ENCODE results near the gene LRRFIP1.
"Not testable (repeated sequence)": the region's sequence is repeated elsewhere in the genome, so short reads cannot be mapped to it uniquely, and the experiment has no call there.

LRRFIP1 gene

DNA sequence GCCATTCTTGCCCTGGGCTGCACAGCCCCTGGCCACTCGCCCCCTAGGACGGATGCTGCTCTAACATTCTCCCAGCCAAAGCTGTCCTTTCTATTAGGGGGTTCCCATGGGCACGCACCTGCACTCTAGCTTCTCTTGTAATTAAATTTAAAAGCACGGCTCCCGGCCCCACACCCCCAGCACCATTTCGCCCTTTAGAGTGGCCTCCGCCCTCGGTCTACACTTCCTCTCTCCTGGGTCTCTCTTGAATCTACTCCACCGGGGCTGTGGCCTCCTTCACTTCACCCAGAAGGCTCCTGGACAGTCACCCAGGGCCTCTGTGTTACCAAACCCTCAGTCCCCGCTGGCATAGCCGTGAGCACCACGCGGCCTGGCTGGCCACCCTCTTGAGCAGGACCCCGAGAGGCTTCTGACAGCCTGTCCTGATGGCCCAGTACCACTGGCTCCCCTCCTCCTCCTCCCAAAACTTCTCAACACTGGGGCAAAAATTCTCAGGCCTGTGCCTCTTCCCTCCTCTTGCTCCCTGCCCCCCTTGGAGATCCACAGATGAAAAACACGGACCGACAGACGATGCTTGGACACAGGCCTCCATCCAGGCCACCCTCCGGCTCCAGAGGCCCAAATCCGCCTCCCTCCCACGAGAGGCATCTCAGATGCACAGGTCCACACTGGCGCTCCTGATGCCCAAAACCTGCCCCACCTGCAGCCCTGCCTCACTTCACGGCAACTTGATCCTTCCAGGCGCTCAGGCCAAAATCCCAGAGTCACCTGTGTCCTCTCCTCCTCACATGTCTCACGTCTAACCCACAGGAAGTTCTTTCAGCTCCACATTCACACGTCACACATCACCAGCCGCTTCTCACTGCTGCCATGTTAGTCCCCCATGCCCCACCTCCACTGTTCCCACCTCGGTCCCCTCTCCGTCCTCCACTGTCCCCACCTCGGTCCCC is 29.9 kb upstream of the LRRFIP1 start:
- no peak for DNase-seq

DNA sequence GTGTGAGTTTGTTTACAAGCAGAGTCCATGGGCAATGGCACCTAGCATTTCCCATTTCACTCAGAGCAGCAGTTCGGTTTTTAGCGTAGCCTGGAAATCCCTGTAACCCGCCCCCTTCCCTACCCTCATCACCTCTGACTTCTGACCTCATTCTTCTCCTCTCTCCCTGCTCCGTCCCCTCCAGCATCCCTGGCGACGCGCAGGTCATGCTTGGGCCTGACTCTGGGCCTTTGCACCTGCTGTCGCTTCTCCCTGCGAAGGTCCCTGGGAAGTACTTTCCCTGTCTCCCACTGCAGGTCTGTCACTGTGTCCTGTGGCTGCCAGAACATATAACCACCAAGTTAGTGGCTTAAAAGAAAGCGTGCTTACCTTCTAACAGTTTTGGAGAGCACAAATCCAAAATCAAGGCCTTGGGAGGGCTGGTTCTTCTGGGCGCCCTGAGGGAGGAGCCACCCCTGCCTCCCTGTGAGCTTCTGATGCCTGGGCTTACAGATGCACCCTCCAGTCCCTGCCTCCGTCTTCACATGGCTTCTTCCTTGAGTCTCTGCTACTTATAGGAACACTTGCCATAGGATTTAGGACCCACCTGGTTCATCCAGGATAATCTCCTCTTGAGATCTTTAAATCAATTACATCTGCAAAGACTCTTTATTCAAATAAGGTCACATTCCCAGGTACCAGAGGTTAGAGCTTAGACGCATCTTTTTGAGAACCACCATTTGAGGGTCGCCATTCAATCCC is 28.7 kb upstream of the LRRFIP1 start:
- DNase-seq = no peak

DNA sequence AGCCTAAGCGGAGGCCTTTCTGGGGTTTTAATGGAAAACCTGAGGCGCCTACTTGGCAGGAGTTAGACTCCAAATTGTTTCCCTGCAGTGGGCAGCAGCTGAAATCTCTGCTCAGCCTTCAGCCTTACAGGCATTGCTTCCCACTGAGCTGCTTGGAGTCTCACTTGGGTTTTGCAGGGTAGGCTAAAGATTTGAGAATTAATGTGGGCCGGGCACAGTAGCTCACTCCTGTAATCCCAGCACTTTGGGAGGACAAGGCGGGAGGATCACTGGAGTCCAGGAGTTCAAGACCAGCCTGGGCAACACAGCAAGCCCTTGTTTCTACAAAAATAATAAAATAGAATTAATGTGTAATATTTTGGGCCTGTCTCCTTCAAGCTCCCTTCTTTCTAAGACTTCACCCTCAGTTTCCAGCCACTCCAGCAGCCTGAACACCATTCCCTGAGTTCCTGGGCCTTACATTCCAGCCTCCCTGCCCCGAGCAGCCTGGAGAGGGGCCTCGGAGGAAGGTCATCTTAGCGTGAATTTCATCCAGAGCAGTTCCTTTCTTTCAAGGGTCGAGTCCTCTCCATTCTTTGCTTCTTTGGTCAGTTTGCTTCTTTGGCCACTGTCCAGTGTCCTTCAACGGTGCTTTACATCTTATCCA is 27.8 kb upstream of the LRRFIP1 start:
- no peak for DNase-seq

DNA sequence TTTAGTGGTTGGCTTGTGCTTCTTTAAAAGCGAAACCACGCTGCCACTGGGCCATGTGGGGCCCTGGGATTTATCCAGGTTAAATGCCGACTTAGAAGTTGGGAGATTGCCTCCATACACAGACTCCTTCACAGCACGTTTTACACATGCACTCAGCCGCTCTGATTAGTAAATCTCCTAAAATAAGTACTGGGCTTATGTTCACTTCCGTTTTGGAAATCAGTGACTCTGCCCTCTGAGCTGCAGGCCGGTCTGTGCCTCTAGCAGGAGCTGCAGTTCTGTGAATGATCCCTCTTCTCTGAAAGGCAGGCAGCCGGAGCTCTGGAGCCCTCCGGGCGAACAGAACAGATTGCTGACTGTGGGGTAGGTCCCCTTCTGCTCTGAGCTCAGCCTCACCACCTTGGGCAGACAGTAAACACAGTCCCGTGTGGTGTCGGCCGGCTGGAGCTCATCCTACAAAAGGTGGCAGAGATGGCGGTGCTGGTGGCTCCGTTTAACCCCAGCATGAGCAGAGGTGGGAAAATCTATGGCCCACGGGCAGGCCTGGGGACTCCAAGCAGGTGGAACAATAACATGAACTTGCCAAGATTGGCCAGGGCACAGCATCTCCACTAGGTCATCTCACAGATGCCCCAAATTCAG is 27.1 kb upstream of the LRRFIP1 start:
- no peak for DNase-seq

DNA sequence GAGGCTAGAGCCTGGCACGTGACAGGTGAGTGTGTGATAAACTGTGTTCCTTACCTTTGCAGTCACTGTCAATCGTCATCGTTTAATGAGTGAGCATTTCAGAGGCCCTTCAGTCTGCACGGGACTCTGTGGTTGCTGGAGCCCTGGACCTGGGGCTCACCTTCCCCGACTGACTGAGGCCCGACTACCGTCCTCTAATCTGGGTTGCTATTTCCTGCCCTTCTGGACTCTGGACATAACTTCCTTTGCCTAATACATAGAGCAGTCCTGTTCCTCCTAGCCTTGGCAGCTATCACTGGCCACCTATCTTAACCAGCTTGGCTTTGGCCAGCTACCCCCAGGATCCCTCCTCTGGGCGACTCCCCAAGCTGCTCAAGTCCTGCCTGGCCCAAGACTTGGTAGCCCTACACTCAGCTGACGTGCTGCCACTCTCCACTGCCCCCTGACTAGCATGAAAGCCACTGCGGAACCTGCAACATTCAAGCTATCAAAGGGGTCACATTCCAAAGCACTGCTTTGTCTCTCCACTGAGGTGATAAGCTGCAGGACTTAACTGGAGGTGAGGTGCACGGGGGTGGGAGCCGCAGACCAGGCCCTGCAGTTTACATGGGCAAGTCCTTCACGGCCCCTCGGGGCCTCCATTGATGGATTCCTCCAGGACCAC is 25.8 kb upstream of the LRRFIP1 start:
- no peak for DNase-seq

DNA sequence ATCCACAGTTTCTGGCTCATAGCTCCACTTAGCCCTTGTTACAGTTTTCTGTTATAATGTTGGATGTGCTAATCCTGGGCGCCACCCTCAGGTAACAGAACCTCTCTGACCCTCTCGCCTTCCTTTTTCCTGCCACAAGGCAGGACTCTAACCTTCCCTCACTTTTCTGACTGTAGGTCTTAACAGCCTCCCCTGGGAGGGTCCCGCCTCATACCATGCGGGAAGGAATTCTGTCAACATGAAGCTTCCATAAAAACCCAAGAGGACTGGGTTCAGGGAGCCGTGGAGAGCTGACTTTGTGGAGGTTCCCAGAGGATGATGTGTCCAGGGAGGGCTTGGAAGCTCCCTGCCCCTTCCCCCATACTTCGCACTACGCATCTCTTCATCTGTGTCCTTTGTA is 25.0 kb upstream of the LRRFIP1 start:
- DNase-seq = no peak

DNA sequence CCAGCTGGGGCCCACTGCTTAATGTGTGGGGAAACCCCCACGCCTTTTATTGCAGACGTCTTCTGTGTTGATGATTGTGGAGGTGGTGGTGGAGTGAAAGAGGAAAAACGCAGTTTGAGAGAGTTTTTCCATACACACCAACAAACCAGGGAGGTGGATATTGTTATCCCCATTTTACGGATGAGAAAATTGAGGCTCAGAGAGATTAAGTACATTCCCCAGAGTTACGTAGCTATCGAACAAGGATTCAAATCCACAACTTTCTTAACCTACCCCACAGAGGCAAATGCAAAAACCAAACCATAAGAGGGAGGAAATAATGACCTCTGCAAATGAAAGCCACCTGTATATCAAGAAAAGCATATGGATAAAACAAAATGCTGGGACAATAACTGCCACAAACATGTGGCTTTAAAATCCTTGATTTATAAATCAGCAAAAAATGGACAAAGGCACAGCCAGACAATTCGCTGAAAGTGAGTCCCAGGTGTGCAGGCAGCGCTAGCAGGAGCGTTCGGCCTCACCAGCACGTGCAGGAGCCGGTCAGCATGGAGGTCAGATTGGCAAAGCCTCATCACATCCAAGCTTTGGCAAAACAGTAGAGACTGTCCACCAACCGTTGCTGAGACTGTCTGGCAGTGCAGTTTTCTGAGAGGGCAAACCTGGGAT is 24.2 kb upstream of the LRRFIP1 start:
- DNase-seq = no peak

DNA sequence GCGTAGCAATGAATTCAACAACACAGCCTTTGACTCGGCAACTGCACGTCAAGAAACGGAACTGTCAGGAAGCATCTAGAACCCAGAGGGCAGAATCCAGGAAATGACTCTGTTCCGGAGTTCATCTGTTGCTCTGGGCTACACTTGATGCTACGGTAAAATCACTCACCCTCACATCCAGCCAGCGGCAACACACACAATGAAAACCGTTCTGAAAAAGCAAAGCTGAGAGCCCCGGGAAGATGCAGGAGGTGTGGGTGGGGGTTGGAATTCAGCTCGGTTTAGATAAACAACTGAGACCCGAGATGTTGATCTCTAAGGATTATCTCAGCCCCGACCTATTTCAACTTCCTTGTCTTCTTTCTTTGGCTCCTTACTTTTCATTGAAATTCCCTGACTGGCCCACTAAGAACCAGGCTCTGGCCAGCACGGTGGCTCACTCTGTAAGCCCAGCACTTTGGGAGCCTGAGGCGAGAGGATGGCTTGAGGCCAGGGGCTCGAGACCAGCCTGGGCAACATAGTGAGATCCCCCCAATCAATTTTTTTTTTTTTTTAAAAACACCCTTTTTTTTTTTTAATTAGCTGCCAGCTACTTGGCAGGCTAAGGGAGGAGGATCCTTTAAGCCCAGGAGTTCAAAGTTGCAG is 23.5 kb upstream of the LRRFIP1 start:
- peak; percentile 54 for DNase-seq

DNA sequence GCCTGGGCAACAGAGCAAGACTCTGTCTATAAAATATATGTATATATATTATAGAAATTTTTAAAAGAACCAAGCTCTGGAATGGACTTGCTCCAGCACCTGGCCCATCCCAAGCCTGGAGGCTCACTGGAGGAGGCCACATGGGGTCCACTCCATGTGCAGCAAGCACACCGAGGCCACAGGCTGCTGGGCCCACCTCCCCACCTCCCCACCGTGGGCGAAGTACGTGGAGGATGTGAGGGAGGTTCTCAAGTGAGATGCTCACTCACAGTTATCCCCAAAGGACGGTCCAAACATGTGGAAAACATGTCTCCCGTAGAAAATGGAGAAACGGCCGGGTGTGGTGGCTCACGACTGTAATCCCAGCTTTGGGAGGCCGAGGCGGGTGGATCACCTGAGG is 23.0 kb upstream of the LRRFIP1 start:
- DNase-seq = no peak

DNA sequence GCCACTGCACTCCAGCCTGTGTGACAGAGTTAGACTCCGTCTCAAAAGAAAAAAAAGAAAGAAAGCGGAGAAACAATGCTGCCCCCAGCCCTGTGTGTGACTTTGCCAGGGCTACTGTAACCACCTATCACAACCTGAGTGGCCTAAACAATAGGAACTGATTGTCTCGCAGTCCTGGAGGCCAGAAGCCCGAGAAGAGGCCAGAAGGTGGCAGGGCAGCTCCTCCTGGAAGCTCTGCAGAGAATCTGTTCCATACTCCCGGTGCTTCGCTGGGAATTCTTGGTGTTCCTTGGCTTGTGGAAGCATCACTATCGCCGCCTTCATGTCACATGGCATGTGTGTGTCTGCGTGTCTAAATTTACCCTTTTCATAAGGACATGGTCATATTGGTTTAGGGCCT is 22.4 kb upstream of the LRRFIP1 start:
- no peak for DNase-seq

DNA sequence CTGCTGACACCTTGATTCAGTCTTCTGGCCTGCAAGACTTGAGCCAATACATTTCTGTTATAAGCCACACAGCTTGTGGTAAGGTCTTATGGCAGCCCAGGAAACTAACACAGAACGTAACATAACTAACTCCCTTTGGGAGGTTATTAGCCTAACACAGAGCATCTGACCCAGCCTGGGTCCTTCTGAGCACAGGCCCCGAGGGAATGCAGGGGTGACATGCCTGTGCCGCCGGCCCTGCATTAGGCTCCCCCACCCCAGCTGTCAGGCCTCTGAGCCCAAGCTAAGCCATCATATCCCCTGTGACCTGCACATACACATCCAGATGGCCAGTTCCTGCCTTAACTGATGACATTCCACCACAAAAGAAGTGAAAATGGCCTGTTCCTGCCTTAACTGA is 20.9 kb upstream of the LRRFIP1 start:
- not testable (repeated sequence) for DNase-seq

DNA sequence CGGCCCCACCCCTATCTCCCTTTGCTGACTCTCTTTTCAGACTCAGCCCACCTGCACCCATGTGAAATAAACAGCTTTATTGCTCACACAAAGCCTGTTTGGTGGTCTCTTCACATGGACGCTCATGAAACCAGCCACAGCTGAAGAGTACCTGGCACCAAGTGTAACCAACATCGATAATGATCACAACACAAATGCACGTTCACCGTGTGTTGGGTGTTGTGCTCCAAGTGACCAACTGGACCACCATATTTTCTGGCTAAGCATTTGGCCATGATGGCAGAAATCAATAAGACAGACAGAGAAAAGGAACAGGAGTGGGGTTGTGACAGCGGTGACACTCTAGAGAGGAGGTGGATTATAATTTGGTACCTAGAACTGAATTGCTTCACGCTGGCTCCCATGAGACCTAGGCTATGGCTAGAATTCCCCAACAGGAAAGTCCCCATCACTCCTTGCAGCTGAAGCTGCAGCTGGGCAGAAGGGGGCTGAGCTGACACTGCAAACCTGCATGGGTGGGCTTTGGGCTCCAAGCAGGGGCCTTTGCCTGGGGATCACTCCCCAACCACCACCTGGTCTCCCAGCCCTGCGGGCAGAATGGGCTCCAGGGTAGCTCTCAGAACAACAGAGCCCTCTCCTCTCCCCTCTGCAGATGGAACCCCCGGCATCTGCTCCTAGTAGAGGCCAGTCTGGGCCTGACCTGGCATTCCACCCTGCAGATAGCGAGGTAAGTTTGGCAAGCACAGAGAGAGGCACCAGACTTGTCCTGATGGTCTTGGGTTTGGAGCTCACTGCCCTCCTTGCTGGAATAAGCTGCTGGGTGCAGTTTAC is 14.6 kb upstream of the LRRFIP1 start:
- no peak for DNase-seq

DNA sequence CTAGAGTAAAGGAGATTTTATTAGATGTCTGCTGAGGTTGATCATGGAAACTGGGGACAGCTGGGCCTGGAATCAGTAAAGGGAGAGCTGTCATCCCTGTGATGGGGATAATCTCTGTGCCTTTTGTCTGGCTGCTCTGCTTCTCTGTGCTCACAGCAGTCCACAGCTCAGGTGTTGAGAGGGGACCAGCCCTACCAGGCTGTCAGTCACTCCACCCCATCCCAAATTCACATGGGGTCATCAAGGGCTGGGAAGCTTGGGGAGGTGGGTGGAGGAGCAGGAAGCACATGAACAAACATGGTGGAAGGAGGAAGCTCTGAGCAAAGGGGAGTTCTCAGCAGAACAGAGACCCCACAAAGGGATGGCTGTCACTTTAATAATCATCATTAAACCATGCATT is 13.7 kb upstream of the LRRFIP1 start:
- DNase-seq = no peak

DNA sequence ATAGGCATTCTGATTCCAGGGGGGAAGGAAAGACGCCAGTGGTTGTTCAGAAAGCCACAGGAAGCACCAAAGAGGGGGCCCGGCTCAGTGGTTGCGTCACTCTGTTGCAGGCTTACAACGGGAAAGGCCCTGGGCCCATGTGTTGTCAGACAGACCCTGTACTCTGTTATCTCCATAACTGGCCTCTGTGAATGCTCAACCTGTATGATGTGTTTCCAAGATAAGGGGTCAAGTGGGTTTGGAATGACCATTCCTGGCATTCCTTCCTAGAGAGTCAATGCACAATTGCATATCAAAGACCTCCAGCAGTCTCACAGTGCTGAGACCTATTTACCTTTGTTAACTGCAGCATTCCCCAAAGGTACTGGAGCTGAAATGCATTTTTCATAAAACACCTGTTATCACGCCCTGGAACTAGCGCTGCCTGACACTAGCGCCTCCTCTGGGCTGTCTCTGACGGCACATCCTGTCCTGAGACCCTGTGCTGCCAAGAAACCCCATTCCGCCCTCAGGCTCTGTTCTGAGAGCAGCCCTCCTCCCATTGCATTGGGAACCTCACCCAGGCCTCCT is 13.2 kb upstream of the LRRFIP1 start:
- no peak for DNase-seq

DNA sequence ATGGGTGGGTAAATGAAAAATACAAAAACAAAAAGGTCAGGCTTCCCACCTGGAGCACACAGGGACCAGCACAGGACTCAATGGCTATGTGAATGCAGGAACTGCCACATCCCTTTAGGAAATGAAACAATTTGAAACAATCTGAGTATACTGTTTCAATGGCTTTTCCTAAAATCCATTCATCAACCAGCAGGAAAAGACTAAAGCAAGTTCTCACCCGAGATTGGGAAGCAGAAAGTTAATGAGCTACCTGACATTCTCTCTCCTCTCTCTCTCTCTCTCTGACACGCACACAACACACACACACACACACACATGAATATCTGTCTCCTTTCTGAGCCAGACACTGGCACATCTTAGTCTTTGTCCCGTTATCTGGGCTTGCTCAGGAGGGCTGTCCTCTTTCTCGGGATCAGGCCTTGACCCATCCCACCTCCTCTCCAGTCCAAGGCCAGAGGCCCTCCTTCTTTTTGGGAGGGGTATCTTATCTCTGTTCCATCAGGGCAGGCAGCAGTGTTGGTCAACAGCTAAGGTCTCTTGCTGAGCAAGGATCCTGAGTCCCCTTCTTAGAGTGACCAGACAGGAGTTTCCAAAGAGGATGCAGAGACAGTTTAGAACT is 11.6 kb upstream of the LRRFIP1 start:
- no peak for DNase-seq

DNA sequence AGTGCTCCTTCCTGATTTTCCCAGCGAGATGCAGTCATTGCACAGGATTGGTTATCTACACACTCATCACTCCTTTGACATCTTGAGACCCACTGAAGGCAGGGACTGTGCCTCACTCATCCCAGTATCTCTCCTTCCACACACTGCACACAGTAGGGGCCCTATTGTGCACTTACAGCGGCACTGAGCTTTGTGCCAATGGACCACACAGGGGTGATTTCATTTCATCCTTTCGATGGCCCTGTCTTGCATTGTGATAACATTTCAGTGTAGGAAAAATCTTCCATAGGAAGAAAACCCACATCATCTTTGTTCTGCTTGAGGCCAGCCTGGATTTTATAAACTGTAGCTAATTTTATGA is 11.0 kb upstream of the LRRFIP1 start:
- no peak for DNase-seq

DNA sequence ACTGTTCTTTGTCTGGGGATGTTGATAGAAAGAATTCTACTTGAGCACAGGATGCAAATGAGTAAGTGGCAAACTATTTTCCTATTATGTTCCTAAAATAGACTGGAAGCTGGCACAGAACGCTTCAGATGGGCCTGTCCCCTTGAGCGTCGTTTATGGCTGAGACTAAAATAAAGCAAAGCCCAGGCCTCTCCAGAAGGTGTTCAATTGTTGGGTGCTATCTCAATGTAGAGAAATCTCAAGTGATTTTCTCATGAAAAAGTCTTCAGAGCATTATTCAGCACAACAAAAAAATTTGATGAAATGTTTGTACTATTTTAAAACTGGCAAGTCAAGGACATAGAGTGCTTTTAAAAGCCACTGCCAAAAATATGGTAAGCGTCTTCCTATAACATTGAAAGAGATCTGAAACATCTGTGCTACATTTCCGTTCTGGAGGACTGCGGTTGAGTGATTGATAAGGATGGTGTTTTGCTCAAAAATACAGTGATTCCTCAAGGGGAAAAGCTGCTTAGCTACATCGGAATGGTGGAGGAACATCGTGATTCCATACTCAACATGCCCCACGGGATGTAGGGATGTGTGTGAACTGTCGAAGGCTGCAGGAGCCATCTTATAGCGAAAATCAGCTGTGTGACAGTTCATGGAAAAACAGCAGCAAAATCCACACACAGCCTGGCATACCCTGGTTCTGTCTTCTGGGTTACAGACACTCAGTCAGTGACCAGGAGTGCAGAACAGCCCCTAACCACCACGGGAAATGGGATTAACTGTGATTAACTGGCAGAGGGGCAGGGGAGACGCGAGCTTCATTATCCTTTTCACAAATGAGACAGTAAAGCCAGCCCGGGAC is 10.4 kb upstream of the LRRFIP1 start:
- no peak for DNase-seq

DNA sequence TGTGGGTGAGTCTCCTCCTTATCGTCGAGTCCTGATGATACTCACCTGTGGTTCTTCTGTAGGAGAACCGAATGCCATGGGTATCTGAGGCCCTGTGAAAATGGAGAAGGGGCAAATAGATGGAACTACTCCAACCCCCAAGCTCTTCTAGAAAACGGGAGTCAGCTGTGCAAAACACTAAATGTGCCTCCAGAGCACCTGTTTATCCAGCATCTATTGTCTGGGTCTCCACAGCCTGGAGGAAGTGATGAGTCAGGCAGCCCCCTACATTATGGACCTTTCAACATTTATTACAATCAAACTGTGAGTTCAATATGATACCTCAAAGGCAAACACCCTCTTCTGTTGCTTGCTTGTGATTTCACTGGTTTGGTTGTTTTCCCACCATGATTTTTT is 9.8 kb upstream of the LRRFIP1 start:
- DNase-seq = no peak

DNA sequence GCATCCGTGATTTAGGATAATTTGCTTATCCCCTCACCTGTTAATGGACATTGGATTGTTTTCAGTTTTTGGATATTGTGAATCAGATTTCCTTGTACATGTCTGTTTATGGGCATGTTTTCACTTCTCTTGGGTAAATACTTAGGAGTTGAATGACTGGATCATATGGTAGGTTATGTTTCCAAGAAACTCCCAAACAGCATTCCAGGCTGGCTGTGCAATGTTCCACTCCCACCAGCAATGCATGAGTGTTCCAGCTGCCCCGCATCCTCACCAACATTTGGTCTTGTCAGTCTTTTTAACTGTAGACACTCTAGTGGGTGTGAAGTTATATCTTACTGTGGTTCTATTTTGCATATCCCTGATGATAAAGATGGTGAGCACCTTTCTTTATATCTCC is 8.9 kb upstream of the LRRFIP1 start:
- DNase-seq = no peak

Data from activated CD4-positive, alpha-beta T cell treated with anti-CD3 and anti-CD28 coated beads, Interleukin-2, amount 50 U/mL, for 16 hours (primary cell).